ENCODE results near the gene TP53BP2.

The TP53BP2 gene

DNA sequence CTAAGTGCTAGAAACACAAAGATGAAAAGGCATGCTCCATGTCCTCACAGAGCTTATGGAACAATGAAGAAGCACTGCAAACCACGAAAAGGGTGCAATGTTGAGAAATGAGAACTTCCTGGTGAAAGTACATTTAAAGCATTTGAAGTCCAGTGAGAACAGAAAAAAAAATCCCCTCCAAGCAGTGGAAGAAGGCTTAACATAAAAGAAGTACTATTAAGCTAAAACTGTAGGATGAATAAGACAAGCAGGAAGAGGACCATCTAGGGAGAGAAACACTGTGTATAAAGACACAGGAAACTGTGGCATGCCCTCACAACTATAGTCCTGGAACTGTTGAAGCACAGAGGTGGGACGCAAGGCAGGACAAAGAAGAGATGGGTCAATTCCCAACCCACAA lies 10.0 kb downstream of the TP53BP2 start:
- peak; percentile 43 to 60 for DNase-seq (ENCODE audit: low read depth in 2 of 2)
- TF ChIP-seq, protein P1, sequence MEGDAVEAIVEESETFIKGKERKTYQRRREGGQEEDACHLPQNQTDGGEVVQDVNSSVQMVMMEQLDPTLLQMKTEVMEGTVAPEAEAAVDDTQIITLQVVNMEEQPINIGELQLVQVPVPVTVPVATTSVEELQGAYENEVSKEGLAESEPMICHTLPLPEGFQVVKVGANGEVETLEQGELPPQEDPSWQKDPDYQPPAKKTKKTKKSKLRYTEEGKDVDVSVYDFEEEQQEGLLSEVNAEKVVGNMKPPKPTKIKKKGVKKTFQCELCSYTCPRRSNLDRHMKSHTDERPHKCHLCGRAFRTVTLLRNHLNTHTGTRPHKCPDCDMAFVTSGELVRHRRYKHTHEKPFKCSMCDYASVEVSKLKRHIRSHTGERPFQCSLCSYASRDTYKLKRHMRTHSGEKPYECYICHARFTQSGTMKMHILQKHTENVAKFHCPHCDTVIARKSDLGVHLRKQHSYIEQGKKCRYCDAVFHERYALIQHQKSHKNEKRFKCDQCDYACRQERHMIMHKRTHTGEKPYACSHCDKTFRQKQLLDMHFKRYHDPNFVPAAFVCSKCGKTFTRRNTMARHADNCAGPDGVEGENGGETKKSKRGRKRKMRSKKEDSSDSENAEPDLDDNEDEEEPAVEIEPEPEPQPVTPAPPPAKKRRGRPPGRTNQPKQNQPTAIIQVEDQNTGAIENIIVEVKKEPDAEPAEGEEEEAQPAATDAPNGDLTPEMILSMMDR (IDR thresholded peaks at IDR 0.05; ENCODE audit: low read depth, low read length) = no peak
- no peak overlapping the region for H3K4me3 ChIP-seq (replicated peaks in 1 of 2; ENCODE audit: low read depth in 2 of 2, low read length in 2 of 2)

DNA sequence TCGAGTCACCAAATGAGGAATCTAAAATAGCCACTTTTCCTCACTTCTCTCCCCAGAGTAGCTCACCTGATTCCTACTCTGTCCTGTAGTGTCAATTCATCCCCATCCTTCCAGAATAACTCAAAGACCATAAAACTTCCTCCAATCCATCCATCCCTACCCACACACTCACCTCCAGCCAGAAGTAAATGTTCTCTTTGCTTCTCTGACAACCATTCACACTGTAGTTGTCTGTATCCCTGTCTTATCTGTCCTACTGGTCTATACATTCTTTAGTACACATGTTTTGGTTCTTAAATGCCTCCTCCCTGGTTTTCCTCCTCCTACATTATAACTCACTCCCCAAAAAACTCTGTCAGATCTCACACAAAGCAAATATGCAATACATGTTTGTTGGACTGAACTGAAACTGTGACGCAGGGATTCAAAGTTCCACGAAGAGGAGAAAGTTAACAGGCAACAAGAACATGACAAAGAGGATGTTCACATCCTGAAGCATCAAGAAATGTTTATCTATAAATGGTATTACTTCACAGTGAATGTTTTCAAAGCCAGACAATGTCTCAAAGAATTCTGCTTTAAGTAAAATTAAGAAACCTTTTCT lies 11.0 kb downstream of the TP53BP2 start:
- TF ChIP-seq, protein P1 (IDR thresholded peaks at IDR 0.05; ENCODE audit: low read depth, low read length) = no peak
- H3K4me3 ChIP-seq (replicated peaks in 1 of 2; ENCODE audit: low read depth in 2 of 2, low read length in 2 of 2) = peak overlapping the region in 1 of 2 donors; percentile 16
- DNase-seq (ENCODE audit: low read depth in 2 of 2) = peak; percentile 85 to 96

DNA sequence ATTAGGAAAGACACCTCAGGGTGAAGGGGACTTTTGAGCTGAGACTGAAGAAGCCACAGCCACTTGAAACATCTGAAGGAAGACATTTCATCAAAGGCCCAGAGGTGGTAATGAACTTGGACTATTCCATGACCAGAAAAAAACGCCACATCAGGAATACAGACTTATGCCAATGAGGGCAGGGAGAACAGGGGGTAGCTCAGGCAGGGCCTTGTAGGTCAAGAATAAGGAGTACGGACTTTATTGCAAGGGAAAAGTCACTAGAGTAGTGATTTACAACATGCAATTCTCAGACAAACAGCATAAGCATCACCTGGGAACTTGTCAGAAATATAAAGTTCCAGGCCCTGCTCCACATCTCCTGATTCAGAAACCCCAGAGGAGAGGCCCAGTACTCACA lies 11.8 kb downstream of the TP53BP2 start:
- DNase-seq (ENCODE audit: low read depth in 2 of 2) = no peak
- TF ChIP-seq, protein P1 (IDR thresholded peaks at IDR 0.05; ENCODE audit: low read depth, low read length) = no peak
- H3K4me3 ChIP-seq (replicated peaks in 1 of 2; ENCODE audit: low read depth in 2 of 2, low read length in 2 of 2) = no peak overlapping the region

DNA sequence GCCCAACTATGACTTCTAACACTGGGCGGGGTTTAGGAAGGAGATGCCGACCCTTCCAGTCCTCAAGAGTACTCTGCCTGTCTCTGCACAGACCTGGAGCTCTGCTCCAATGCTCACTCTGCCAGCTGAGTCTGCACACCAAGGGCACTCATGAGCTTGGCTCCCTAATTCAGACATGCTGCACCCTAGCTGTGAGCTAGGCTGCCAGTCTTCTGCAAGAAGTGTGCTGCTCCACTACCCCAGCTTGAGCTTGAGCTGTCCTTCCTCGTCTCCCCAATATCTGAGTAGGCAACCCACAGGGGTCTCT lies 13.2 kb downstream of the TP53BP2 start:
- H3K4me3 ChIP-seq (replicated peaks in 1 of 2; ENCODE audit: low read depth in 2 of 2, low read length in 2 of 2) = peak overlapping the region in 1 of 2 donors; percentile 0
- DNase-seq (ENCODE audit: low read depth in 2 of 2) = no peak
- TF ChIP-seq, protein P1 (IDR thresholded peaks at IDR 0.05; ENCODE audit: low read depth, low read length) = no peak

DNA sequence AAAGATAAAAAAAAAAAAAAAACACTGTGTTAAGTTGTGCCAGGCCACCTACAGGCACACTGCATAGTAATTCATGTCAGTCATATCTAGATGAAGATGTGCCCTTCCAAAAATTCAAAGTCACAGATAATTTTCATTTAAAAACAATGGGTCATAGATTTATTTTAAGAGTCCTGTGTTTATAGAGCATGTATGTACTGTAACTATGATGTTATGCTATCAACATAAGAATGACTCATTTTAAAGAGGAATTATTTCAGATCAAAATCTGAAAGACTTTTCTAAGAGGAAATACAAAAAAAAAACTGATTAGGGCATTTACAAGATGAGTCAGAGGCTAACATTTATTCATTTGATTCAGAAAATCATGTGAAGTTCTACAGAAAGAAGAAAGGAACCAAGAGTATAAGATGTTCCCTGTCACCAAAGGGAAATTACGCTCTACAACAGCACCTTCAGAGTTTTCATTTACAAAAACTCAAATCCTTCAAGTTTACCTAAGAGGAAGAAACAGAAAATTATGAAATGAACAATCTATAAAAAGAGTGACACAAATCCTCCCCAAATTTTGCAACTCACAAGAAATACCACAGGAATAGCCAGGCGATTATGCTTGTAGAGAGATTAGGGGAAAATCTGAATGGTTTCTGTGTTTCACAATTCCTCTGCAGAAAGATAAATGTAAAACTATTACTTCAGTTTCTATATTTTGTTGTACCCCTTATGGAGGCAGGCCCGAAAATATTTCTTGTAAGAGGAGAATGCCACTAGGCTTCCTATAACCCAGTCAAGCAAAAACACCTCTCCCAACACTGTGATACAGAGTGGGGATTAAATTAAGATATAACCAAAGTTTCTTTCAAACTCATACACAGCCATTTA lies 13.8 kb downstream of the TP53BP2 start:
- H3K4me3 ChIP-seq (replicated peaks in 1 of 2; ENCODE audit: low read depth in 2 of 2, low read length in 2 of 2) = peak overlapping the region in 1 of 2 donors; percentile 0

DNA sequence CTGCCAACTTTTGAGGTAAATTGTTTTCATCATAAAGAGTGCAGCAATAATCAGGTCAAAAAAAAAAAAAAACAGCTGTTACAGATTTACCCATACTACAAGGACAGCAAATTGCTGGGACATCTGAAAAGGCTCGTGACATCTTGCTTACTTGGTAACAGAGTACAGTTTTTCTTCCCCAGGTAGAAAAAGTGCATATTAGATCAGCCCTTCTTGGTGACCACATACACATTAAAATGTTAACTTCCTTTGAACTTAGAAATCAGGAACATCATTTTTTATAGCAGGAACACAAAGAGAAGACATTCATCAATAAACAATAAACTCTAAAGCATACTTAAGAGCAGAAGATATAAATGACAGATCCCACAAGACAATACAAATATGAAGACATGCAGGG lies 16.1 kb downstream of the TP53BP2 start:
- H3K4me3 ChIP-seq (replicated peaks in 1 of 2; ENCODE audit: low read depth in 2 of 2, low read length in 2 of 2) = no peak overlapping the region
- DNase-seq (ENCODE audit: low read depth in 2 of 2) = no peak
- TF ChIP-seq, protein P1 (IDR thresholded peaks at IDR 0.05; ENCODE audit: low read depth, low read length) = no peak

More for the DNA sequence above, 13.8 kb downstream of the TP53BP2 start:
- DNase-seq (ENCODE audit: low read depth in 2 of 2) = peak; percentile 67 to 78
- TF ChIP-seq, protein P1 (IDR thresholded peaks at IDR 0.05; ENCODE audit: low read depth, low read length) = no peak
